NT2/D1 (cell line): ENCODE data around the gene RHEBL1.
A peak's percentile ranks its signal among the peaks of the same experiment; 100 is the strongest.

ENCODE experiments used
- DNase-seq: peaks from one replicate; pipeline ENCODE4 v3.0.0-alpha.2; 2011; ENCODE audit warnings: low read depth, low spot score
- H3K27me3 ChIP-seq: 2 replicates; pipeline ENCODE4 v1.6.0; 2011; ENCODE audit warnings: mild to moderate bottlenecking; ENCODE audit not compliant: insufficient read length, insufficient read depth
- H3K36me3 ChIP-seq: 2 replicates; pipeline ENCODE4 v1.6.1; 2011; ENCODE audit warnings: mild to moderate bottlenecking, low read length, mixed read lengths; ENCODE audit not compliant: insufficient read depth, insufficient read length
- H3K4me1 ChIP-seq: 2 replicates; pipeline ENCODE4 v1.5.1; 2011; ENCODE audit not compliant: insufficient read depth, insufficient read length
- H3K4me3 ChIP-seq: 2 replicates; pipeline ENCODE4 v1.5.1; 2011; ENCODE audit warnings: low read depth; ENCODE audit not compliant: insufficient read length
- H3K9ac ChIP-seq: 2 replicates; pipeline ENCODE4 v1.6.0; 2011; ENCODE audit warnings: low read depth; ENCODE audit not compliant: insufficient read length
- H3K9me3 ChIP-seq: 2 replicates; pipeline ENCODE4 v1.5.1; 2011; ENCODE audit warnings: mild to moderate bottlenecking, low read length; ENCODE audit not compliant: insufficient read depth
- SUZ12 ChIP-seq: IDR thresholded peaks from 2 replicates; pipeline ENCODE4 v1.6.1; 2011; ENCODE audit not compliant: insufficient read length, insufficient read depth; ENCODE audit errors: extremely low read depth
- YY1 ChIP-seq: IDR thresholded peaks from 2 replicates; pipeline ENCODE4 v1.6.1; 2011; ENCODE audit not compliant: insufficient read length, insufficient read depth
- ZNF274 ChIP-seq: IDR thresholded peaks from 2 replicates; pipeline ENCODE4 v1.6.1; 2011; ENCODE audit warnings: mild to moderate bottlenecking, low read depth, low read length

Gene RHEBL1

DNA sequence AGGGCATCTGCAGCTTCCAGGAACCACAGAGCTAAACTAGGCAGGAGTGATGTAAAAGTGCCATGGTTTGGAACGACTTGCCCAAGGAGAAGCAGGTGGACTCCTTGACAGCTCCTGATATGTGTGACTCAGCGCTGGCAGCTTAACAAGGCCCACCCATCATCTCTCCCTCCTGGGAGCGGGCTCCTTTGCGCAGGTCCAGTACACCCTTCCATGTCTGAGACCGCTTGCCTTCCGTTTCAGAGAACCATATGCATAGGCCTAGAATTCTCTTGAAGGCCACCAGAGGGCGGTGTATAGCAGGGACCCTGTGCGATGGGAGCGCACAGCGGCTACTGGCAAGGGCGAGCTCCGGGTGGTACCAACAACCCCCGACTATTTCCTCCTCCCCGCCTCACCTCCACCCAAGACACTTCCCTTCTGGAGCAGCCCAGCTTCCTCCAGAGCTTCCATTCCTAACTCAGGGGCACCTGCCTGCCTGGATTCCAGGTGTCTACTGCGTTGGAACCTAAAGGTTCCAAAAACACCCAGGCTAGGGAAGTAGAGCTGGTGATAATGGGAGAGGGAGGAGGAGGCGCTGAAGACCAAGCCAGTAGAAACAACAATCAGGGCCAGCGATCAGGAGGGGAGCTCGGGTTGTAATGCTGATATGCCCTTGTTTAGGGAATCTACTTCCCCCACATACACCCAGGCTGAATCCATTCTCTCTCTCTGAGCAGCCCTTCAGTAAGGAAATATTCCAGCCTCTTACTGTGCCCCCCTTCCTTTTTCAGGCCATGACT is 18.6 kb upstream of the RHEBL1 start:
- H3K9me3 ChIP-seq: no peaks in the 10 kb centered on the region; the same call in 1 of the 2 replicates
- no peak overlapping the region for H3K4me3 ChIP-seq
- no peak for TF ChIP-seq YY1
- peak; percentile 51 for TF ChIP-seq SUZ12
- peaks cover 3% of the 10 kb centered on the region for H3K4me1 ChIP-seq
- no peak overlapping the region for H3K9ac ChIP-seq
- peaks cover 72% of the 10 kb centered on the region for H3K27me3 ChIP-seq
- no peaks in the 10 kb centered on the region for H3K36me3 ChIP-seq
- DNase-seq: peak; percentile 69

GRCh38 chr12:49086116-49086515 is 16.3 kb upstream of the RHEBL1 start:
- peaks cover 3% of the 10 kb centered on the region for H3K4me1 ChIP-seq
- DNase-seq: no peak
- no peak overlapping the region for H3K9ac ChIP-seq
- no peak overlapping the region for H3K4me3 ChIP-seq
- H3K27me3 ChIP-seq: peaks cover 51% of the 10 kb centered on the region
- no peaks in the 10 kb centered on the region; the same call in 1 of the 2 replicates for H3K9me3 ChIP-seq
- no peak for TF ChIP-seq YY1
- no peak for TF ChIP-seq ZNF274
- TF ChIP-seq SUZ12: no peak
- H3K36me3 ChIP-seq: no peaks in the 10 kb centered on the region

DNA sequence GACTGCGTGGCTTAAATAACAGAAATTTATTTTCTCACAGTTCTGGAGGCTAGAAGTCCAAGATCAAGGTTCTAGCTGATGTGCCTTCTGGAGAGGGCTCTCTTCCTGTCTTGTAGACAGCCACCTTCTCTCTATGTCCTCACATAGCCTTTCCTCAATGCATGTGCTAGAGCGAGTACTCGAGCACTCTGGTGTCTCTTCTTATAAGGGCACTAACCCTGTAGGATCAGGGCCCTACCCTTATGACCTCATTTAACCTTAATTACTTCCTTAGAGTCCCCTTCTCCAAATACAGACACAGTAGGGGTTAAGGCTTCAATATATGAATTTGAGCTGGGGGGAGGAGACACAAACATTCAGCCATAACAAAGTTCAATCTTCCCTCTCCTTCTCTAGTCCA is 14.7 kb upstream of the RHEBL1 start:
- no peak overlapping the region for H3K4me3 ChIP-seq
- H3K9ac ChIP-seq: no peak overlapping the region
- no peak for DNase-seq
- TF ChIP-seq YY1 (no peak), ZNF274 (no peak), SUZ12 (no peak)
- no peaks in the 10 kb centered on the region; the same call in 1 of the 2 replicates for H3K9me3 ChIP-seq
- no peaks in the 10 kb centered on the region for H3K4me1 ChIP-seq
- no peaks in the 10 kb centered on the region for H3K36me3 ChIP-seq
- peaks cover 34% of the 10 kb centered on the region for H3K27me3 ChIP-seq

GRCh38 chr12:49079793-49080192 is 10.0 kb upstream of the RHEBL1 start:
- no peaks in the 10 kb centered on the region for H3K36me3 ChIP-seq
- no peak for DNase-seq
- no peak overlapping the region for H3K4me3 ChIP-seq
- H3K27me3 ChIP-seq: no peaks in the 10 kb centered on the region
- no peaks in the 10 kb centered on the region; the same call in 1 of the 2 replicates for H3K9me3 ChIP-seq
- H3K4me1 ChIP-seq: no peaks in the 10 kb centered on the region
- no peak for TF ChIP-seq ZNF274
- no peak for TF ChIP-seq YY1
- TF ChIP-seq SUZ12: no peak
- no peak overlapping the region for H3K9ac ChIP-seq

DNA sequence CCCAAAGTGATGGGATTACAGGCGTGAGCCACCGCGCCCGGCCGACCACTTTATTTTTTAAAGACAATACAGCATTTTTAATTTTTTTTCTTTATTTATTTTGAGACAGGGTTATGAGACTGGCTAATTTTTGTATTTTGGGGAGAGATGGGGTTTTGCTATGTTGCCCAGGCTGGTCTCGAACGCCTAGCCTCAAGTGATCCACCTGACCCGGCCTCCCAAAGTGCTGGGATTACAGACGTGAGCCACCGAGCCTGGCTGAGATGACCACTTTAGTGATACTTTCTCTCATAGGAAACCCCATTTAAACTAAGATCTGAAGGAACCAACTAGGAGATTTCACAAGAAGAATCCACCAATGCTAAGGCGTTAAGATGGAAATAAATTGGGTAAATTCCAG is 1.2 kb upstream of the RHEBL1 start:
- Histone ChIP-seq H3K9ac (no peak overlapping the region), H3K4me3 (no peak overlapping the region), H3K4me1 (peaks cover 9% of the 10 kb centered on the region), H3K9me3 (no peaks in the 10 kb centered on the region), H3K36me3 (no peaks in the 10 kb centered on the region), H3K27me3 (peaks cover 8% of the 10 kb centered on the region)
- DNase-seq: no peak
- TF ChIP-seq SUZ12: no peak
- no peak for TF ChIP-seq YY1
- no peak for TF ChIP-seq ZNF274

DNA sequence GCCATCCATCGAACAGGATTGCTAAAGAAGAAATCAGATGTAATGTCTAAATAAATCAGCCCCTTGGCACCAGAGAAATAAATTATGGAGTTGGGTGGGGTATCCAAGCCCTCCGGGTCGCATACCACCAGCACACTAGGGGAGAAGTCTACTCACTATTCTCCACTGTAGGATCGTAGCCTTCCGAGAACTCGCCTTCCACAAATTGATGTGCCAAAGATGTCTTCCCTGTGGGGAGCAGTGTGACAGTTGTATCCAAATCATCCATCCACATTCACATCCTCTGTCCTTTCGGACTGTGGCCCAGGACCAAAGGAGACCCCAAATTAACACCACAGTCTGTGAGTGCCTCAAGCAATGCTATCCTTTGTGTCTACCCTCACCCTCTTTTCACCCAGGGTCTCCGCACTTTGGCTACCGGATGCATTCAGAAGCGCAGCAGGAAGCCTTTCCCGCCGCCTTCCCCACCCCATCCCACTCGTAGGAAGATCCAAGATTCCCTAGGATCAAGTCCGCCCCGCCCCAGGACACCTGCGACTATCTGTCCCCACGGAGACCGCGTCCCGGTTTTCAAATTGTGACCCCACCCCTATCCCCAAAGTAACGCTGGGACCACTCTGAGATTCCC is 786 bp downstream of the RHEBL1 start:
- peaks cover 9% of the 10 kb centered on the region for H3K4me1 ChIP-seq
- peaks cover 7% of the 10 kb centered on the region for H3K36me3 ChIP-seq
- H3K9ac ChIP-seq: peak overlapping the region; percentile 73
- TF ChIP-seq YY1: no peak
- TF ChIP-seq SUZ12: no peak
- no peak for TF ChIP-seq ZNF274
- H3K9me3 ChIP-seq: no peaks in the 10 kb centered on the region
- peak overlapping the region; percentile 75 for H3K4me3 ChIP-seq
- no peak for DNase-seq
- peaks cover 8% of the 10 kb centered on the region for H3K27me3 ChIP-seq

DNA sequence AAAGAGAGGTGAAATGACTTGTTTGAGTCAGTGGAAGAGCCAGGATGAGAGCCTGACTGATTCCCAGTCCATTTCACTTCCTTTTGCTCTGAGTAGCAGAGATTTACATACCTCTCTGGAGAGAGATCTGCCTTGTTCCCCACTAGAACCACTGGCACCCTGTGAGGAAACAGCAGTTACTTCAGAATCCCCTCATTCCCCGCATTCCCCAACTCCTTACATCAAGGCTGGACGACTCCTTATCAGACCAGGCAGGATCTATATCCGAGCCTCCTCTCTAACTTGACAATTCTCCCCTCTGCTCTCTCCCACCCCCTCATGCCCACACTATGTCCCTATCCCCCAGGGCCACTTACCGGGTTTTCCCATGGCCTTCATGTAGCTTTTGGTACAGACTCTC is 3.7 kb downstream of the RHEBL1 start:
- Histone ChIP-seq H3K4me3 (no peak overlapping the region), H3K9me3 (no peaks in the 10 kb centered on the region), H3K36me3 (peaks cover 7% of the 10 kb centered on the region), H3K9ac (peak overlapping the region; percentile 57), H3K27me3 (peaks cover 8% of the 10 kb centered on the region), H3K4me1 (peaks cover 9% of the 10 kb centered on the region)
- DNase-seq: peak; percentile 33
- no peak for TF ChIP-seq SUZ12
- TF ChIP-seq ZNF274: no peak
- TF ChIP-seq YY1: no peak
